ENCODE data around the gene SLC4A8.
"Not testable (repeated sequence)": the region's sequence is repeated elsewhere in the genome, so short reads cannot be mapped to it uniquely, and the experiment has no call there.

Gene SLC4A8

DNA sequence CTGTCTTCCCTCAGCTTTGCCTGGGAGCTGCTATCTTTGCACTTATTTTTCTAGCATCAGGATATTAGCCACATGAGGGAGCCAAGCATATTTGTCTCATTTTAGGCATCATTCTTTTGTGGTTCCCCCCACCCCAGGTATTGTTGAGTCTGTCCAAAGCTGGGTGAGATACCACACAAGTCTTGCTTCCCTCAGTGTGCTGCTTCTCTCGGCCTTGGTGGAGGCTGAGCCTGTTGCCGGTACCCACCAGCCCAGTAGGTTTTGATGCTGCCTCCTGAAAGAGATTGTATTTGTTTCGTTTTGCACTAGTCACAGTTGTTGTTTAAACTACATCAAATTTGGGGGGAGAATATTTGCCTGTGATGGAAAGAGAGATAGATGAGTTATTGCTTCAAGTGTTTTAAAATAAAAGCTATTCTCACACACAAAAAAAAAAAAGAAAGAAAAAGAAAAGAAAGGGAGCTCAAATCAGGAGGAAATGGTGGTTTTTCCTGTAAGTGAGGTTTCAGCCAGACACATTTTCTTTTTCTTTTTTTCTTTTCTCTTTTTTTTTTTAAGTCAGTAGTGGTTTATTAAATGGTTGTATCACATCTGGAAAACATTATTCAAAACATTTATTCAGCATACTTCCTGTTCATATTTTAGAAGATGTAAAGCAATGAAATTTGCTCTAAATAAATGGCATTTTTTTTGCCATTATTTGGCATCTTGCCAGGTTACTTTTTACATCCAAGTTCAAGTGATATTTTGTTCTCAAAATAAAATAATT lies 58.5 kb downstream of the SLC4A8 start:
- DNase-seq, result peak; percentile 67

- DNase-seq, result no peak
These were observed 59.5 kb downstream of the SLC4A8 start for GRCh38 chr12:51484119-51484518.

- no peak for DNase-seq
These were observed 63.6 kb downstream of the SLC4A8 start for GRCh38 chr12:51488281-51488680.

- no peak for DNase-seq
These were observed 68.7 kb downstream of the SLC4A8 start for GRCh38 chr12:51493281-51493680.

- DNase-seq, result no peak
These were observed 72.3 kb downstream of the SLC4A8 start for GRCh38 chr12:51496895-51497294.

GRCh38 chr12:51504851-51505250 lies 80.2 kb downstream of the SLC4A8 start:
- DNase-seq, result no peak

GRCh38 chr12:51505360-51506105 lies 80.9 kb downstream of the SLC4A8 start:
- no peak for DNase-seq

DNA sequence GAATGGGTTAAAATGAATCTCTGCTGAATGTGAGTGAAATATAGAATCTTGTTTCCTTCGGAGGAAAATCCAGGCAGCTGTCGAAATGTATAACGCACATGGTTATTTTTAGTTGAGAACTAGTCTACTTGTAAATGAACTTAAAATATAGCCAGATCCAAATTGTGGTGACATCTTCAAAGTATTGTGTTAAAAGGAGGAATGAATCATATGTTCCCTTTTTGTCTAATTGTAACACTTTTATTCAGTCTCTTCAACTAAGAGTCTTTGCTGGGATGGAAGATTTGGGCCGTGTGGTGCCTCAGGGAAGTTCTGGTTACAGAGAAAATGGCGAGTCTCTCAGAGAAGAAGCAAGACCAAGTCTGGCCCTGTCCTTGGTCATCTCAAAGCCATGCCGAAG lies 82.5 kb downstream of the SLC4A8 start:
- DNase-seq, result no peak

DNA sequence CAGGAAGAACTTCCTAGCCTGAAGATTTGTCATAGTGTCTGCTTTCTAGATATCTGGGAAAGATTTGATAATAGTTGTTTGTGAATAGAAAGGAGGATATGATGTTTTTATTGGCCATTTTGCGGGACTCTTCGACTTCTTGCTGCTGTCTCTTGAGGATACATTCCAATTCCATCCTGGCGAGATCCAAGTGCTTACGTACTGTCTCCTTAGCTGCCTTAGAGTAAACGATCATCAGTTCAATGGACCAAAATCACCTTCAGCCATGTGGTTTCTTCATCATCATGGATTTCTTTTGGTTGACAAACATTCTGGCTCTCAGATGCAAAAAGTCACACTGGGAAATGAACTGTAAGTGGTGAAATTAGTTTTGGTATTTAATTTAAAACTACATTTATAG lies 83.7 kb downstream of the SLC4A8 start:
- no peak for DNase-seq

DNA sequence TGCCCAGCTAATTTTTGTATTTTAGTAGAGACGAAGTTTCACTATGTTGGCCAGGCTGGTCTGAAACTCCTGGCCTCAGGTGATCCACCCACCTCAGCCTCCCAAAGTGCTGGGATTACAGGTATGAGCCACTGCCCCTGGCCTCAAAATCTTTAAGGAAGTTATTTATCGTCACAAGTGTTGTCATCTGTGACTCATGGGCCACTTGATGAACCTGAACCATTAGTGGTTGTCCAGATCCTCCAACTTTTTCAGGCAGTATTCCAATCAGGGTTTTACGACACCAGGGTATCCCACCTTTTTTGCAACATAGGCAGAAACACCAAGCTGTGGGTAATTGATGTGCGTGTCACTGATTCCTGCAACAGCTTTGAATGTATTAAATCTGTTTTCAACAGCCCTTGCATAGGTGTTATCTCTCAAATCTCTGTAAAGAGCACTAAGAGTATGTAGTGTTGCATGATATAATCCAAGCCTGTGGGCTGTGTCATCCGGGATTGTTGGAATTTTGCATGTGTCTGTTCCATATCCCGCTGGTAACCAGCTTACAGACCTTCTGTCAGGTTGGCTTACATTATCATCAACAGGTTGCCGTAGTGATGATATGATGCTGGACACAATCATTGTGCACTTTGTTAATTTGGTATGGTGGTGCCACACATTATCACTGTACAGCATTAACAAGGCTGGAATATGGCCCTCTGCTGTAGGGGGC lies 87.1 kb downstream of the SLC4A8 start:
- DNase-seq, result no peak

DNA sequence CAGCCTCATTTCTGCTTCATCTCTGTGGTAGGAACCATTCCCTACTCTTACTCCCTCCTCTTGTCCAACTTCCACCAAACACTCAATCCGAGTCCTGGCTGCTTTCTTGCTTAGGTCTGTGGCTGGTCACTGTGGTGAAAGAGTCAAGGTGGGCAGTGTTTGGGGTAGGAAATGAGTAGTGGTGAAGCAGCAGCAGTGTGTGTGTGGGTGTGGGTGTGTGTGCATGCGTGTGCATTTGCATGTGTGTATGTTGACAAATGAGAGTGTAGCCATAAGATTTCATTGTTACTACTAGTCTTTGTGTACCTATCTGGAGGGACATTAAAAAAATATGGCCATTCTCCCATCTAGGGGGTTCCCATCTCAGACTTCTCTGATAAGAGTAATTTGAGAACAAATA lies 87.8 kb downstream of the SLC4A8 start:
- no peak for DNase-seq

- not testable (repeated sequence) for DNase-seq
These were observed 90.4 kb downstream of the SLC4A8 start for GRCh38 chr12:51515037-51515436.

DNA sequence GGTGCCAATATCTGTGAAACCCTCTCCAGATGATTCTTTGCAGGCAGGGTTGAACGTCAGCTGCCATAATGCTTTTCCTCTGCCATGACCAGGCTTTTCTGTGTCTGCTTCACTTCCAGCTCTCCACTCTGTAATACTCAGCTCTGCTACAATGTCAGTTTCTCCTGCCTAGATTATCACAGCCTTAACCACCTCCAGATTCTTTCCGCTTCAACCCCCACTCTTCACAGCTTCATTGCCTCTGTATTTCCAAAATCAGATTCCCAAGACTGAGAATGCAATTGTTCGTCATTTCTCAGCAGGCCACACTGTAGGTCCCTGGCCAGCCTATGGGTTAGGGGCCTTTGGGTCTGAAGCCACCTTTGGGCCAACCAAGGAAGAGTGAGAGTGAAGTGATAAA lies 92.7 kb downstream of the SLC4A8 start:
- no peak for DNase-seq

DNA sequence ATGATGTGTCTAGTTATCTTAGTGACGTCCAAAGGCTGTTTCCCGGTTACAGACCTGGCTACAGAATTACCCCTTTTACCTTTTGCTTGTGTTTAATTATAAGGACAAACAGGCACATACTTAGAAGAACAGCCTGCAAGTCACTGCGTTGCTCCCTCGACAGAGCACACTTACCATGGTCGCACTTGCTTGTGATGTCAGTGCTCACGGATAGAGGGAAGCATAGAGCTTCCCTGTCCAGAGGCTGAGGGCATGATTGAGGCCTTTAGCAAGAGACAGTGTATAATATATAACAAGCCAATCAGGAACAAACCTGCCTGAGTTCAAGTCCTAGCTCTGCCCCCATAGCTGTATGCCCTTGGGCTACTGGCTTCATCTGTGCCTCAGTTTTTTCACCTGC lies 93.2 kb downstream of the SLC4A8 start:
- DNase-seq, result no peak

DNA sequence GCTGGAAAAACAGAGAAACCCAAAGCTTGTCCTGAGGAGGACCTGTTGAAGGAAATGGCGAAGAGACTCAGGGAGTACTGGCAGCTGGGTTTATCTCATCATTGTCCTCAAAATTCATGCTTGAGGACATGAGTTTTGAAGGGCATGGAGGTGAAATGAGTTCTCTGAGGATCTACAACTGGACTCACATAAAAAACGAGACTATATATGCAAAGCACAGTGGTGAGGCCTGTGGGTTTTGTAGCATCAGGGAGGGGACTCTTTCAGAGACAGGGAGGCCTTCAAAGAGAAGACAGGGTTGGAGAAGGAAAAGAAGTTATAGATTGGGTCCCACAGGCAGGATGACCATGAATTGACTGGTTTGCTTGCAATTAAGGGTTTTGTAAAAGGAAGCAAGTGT lies 95.1 kb downstream of the SLC4A8 start:
- no peak for DNase-seq

DNA sequence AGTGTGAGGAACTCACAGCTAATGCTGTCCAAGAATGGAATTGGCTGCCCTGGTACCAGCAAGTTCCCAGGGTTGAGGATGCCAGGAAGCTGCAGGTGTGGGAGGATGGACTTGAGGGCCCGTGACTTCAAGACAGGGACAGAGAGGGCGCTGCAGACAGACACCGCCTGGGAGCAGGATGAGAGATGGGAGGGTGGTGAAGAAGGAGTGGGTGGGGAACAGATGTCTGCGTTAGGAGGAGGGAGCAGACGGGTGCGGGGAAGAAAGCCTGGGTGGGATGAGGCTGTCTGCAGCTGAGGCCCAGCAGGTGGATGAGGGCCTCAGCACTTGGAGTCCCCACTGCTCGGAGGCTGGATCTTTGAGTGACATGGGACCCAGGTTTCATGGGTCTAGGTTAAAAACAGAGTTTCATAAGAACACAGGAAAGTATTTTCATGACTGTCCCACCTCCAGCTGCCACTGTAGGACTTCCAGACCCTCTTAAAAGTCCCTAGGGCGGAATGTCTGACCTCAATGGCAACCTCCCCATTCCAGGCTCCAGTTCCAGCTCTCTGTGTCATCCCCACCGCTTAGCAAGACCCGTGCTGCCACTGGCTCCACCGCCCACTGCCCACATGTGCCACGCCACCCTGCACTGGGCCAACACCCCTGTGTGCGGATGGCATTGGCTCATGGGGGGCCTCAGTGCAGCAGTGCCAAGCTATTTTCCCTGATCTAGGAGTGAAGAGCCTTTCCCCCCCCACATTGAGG lies 96.1 kb downstream of the SLC4A8 start:
- DNase-seq, result no peak

DNA sequence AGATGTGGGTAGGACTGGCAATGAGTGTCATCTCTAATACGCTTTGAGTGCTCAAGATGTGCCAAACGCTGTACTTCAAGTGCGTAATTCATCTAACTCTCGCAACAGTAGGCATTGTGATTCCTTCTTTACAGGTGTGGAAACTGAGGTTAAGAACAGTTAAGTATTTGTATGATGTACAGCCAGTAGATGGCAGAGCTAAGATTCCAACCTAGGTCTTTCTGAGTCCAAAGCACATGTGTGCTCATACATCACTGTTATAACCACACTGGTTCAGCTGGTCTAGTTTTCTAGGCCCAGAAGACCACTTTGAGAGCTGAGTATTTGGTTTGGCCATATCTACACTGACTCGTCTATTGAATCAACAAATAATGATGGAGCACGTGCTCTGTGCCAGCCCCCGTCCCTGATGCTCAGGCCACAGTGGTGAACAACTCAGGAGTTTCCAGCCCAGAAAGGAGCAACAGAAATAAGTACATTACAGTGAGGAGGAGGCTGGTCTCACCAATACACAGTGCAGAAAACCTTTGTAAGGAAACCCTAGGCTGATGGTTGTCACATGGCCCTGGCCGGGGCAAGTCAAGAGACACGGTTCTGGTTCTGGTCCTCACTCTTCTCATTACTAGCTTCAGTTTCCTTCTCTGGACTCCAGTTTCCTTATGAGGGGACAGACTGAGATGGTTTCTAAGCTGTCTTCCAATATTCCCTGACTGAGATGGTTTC lies 97.1 kb downstream of the SLC4A8 start:
- DNase-seq, result peak; percentile 37

GRCh38 chr12:51522696-51523095 lies 98.1 kb downstream of the SLC4A8 start:
- DNase-seq, result no peak

DNA sequence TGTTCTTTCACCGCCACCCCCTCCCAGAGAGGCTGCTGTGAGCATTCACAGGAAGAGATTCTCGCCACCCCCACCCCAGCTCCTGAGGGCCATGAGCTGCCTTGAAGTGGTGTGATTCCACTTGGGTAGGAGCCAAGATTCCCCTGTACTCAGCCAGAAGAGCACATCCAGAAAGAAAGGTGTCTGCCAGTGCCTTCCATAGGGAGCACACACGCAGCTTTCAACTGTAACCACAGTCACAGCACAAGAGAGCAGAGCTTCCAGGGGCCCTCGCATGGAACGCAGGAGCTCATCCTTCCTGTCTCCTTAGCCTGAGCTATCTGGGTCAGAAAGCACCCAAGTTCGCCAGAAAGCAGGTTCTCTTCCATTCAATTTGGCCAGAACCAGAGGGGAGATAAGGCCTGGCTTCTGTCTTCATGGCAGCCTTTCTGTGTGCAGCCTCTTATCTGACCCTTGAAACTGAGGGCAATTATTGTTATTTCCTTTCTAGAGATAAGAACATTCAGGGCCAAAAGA lies 99.8 kb downstream of the SLC4A8 start:
- no peak for DNase-seq

DNA sequence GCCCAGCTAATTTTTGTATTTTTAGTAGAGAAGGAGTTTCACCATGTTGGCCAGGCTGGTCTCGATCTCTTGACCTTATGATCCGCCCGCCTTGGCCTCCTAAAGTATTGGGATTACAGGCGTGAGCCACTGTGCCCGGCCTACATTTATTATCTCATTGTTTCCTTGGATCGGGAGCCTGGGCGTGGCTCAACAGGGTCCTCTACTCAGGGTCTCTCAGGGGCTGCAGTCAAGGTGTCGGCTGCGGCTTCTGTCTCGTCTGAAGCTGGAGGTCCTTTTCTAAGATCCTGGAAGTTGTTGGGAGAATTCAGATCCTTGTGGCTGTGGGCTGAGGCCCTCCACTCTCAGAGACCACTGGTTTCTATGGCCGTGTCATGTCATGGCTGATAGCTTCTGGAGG lies 100.9 kb downstream of the SLC4A8 start:
- no peak for DNase-seq

DNA sequence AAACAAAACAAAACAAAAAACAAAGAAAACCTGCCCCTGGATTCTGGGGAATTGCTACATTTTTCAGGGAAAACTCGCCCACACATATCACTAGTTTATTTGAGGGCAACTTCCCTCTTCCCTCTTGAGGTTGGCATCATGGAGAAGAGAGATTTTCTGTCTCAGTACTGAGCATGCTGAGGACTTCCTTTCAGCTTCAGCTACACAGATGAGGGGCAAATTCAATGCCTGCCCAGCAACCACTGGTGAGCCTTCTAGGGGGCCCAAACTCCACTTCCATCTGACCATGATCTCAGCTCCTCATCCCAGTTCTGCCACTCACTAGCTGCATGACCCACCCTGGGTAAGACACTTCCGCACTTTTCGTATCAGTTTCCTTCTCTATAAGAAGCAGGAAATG lies 103.3 kb downstream of the SLC4A8 start:
- DNase-seq, result no peak

Measured in fibroblast of skin of scalp (primary cell).